Lung (tissue), 12 donors: ENCODE measurements around the gene ITGAE. TPM values are rescaled to one million over a fixed set of nuclear protein-coding genes. Genes with fewer than 3 reads are reported as not detected.
"Not testable (repeated sequence)": the region's sequence is repeated elsewhere in the genome, so short reads cannot be mapped to it uniquely, and the experiment has no call there.

Experiments used
- ATAC-seq: fragments of 200-7000 bp; cut with Tn5 transposase; one replicate; pipeline ENCODE4 v1.9.1; 2020; ENCODE audit warnings: moderate number of reproducible peaks; ENCODE audit not compliant: insufficient read depth, low FRiP score
- DNase-seq, 3 donors: peaks; one replicate each; pipeline ENCODE4 v3.0.0-alpha.2; 2013 to 2017
- H3K27ac ChIP-seq, 2 donors: one replicate each; pipeline ENCODE4 v1.5.1; 2013; ENCODE audit warnings: mild to moderate bottlenecking in 2 of 2, moderate library complexity in 2 of 2, control low read depth in 1 of 2, inconsistent platforms in 1 of 2, low read depth in 1 of 2, low read length in 1 of 2
- H3K27me3 ChIP-seq, 3 donors: one replicate each; pipeline ENCODE4 v1.5.1; 2013; ENCODE audit warnings: low read length in 2 of 3; ENCODE audit not compliant: control insufficient read depth in 3 of 3, insufficient read depth in 3 of 3
- H3K36me3 ChIP-seq, 4 donors: one replicate each; pipeline ENCODE4 v1.5.1; 2013; ENCODE audit warnings: low read length in 4 of 4, mild to moderate bottlenecking in 1 of 4, moderate library complexity in 1 of 4; ENCODE audit not compliant: control insufficient read depth in 4 of 4, insufficient read depth in 4 of 4
- H3K4me1 ChIP-seq, 5 donors: one replicate each; pipeline ENCODE4 v1.5.1; 2013; ENCODE audit warnings: low read length in 5 of 5, mild to moderate bottlenecking in 2 of 5, moderate library complexity in 1 of 5; ENCODE audit not compliant: control insufficient read depth in 5 of 5, insufficient read depth in 5 of 5
- H3K4me3 ChIP-seq: one replicate; pipeline ENCODE4 v1.5.1; 2013; ENCODE audit warnings: mild to moderate bottlenecking, control low read depth, moderate library complexity
- H3K9ac ChIP-seq, 2 donors: one replicate each; pipeline ENCODE4 v1.5.1; 2013; ENCODE audit warnings: low read length in 2 of 2, control low read depth in 1 of 2; ENCODE audit not compliant: insufficient read depth in 1 of 2
- H3K9me3 ChIP-seq, 4 donors: one replicate each; pipeline ENCODE4 v1.5.1; 2013; ENCODE audit warnings: low read length in 3 of 4, mild to moderate bottlenecking in 1 of 4, moderate library complexity in 1 of 4; ENCODE audit not compliant: control insufficient read depth in 4 of 4, insufficient read depth in 3 of 4
- CTCF ChIP-seq: IDR thresholded peaks from 2 replicates; pipeline ENCODE4 v1.5.1; 2012; ENCODE audit warnings: mild to moderate bottlenecking; ENCODE audit errors: control extremely low read depth, extremely low read depth
- WGBS, 2 donors: extraction: QIAGEN DNeasy Blood & Tissue Kit; methylation state at CpG; one replicate each; pipeline ENCODE4 v1.1.7; 2013; 5-methylcytosine and 5-hydroxymethylcytosine counted together
- polyA plus RNA-seq, 2 donors: library from polyadenylated mRNA; stranded (reverse); fragments of 200-250 nt; gene quantifications; one replicate each; pipeline ENCODE4 v1.2.1, GENCODE V29; 2013
- total RNA-seq, 2 donors: library from RNA; depleted of rRNA in 1 of 2; stranded (reverse); fragments of >200 nt in 1 of 2; gene quantifications; one replicate each; pipeline ENCODE4 v1.2.1, GENCODE V29; 2014 to 2021
- donor health status: control.
- donor health status: control.
- donor health status: Bipolar disorder and iron deficiency.
- donor health status: healthy.
- donor health status: DM: yes; HTN: yes; CAD: no.

ITGAE gene
- total and polyA plus RNA-seq, 4 donors = 16.8 to 37.3 (median 27.6) TPM

- no peaks in the 10 kb centered on the region for H3K27me3 ChIP-seq
- DNase-seq (no peak), ATAC-seq (no peak)
- H3K4me1 ChIP-seq = no peaks in the 10 kb centered on the region
- 77 to 82% methylated on average over 26 of the region's 26 CpGs for WGBS, 2 donors
- no peak overlapping the region for H3K27ac ChIP-seq
- TF ChIP-seq CTCF = no peak
- no peak overlapping the region for H3K9ac ChIP-seq
- no peaks in the 10 kb centered on the region for H3K36me3 ChIP-seq
- H3K4me3 ChIP-seq = no peak overlapping the region
- H3K9me3 ChIP-seq = peaks cover 0 to 2% (median 0%) of the 10 kb centered on the region in 4 donors
Measured at GRCh38 chr17:3794557-3795389, 6.2 kb downstream of the ITGAE start.

- not testable (repeated sequence) for DNase-seq, H3K9me3 ChIP-seq, H3K27ac ChIP-seq, H3K27me3 ChIP-seq, H3K4me3 ChIP-seq, ATAC-seq, H3K4me1 ChIP-seq, H3K9ac ChIP-seq, H3K36me3 ChIP-seq
- WGBS, 2 donors = 95% methylated on average over 9 of the region's 9 CpGs
Measured at GRCh38 chr17:3794152-3794551, 6.8 kb downstream of the ITGAE start.

GRCh38 chr17:3793258-3793657 is 7.7 kb downstream of the ITGAE start:
- H3K4me1 ChIP-seq, H3K27ac ChIP-seq, H3K27me3 ChIP-seq, H3K4me3 ChIP-seq, ATAC-seq, H3K36me3 ChIP-seq, H3K9ac ChIP-seq, H3K9me3 ChIP-seq, DNase-seq: not testable (repeated sequence)
- WGBS, 2 donors = 83 to 94% methylated on average over 7 of the region's 7 CpGs

GRCh38 chr17:3792481-3792880 is 8.5 kb downstream of the ITGAE start:
- peaks cover 0 to 2% (median 0%) of the 10 kb centered on the region in 4 donors for H3K9me3 ChIP-seq
- 63 to 88% methylated on average over 6 of the region's 6 CpGs for WGBS, 2 donors
- TF ChIP-seq CTCF = no peak
- no peaks in the 10 kb centered on the region for H3K36me3 ChIP-seq
- no peak overlapping the region for H3K9ac ChIP-seq
- H3K27me3 ChIP-seq = no peaks in the 10 kb centered on the region
- no peak for ATAC-seq
- no peak overlapping the region for H3K4me3 ChIP-seq
- peak in 2 of 3 donors; percentile 63 to 79 for DNase-seq
- no peaks in the 10 kb centered on the region for H3K4me1 ChIP-seq
- no peak overlapping the region for H3K27ac ChIP-seq
